Osteoblast (primary cell): Measurements from ENCODE around the gene UHRF2. TPM values are rescaled to one million over a fixed set of nuclear protein-coding genes. Genes with fewer than 3 reads are reported as not detected.

Experiments
- DNase-seq: peaks from one replicate; pipeline ENCODE4 v3.0.0; 2011; ENCODE audit warnings: low spot score, mixed read lengths; ENCODE audit not compliant: insufficient read length; ENCODE audit errors: missing footprints
- H2AFZ ChIP-seq: 2 replicates; pipeline ENCODE4 v1.6.0; 2011; ENCODE audit warnings: mild to moderate bottlenecking, low read length
- H3K27ac ChIP-seq: 2 replicates; pipeline ENCODE4 v1.5.1; 2011; ENCODE audit warnings: mild to moderate bottlenecking, low read depth, low read length, moderate library complexity
- H3K27me3 ChIP-seq: 2 replicates; pipeline ENCODE4 v1.6.0; 2012; ENCODE audit warnings: mild to moderate bottlenecking, control low read depth, inconsistent platforms, low read length, moderate library complexity; ENCODE audit not compliant: insufficient read depth
- H3K36me3 ChIP-seq: 2 replicates; pipeline ENCODE4 v1.5.1; 2011; ENCODE audit warnings: mild to moderate bottlenecking, low read length, control low read depth, moderate library complexity; ENCODE audit not compliant: insufficient read depth
- H3K4me1 ChIP-seq: 2 replicates; pipeline ENCODE4 v1.5.1; 2011; ENCODE audit warnings: mild to moderate bottlenecking, low read length, control low read depth, moderate library complexity; ENCODE audit not compliant: insufficient read depth
- H3K4me2 ChIP-seq: 2 replicates; pipeline ENCODE4 v1.6.0; 2011; ENCODE audit warnings: mild to moderate bottlenecking, low read length; ENCODE audit not compliant: insufficient read depth
- H3K4me3 ChIP-seq: fragments of 200-600 bp; sonication (generic); 3 replicates; pipeline ENCODE4 v1.5.1; 2012; ENCODE audit warnings: mild to moderate bottlenecking, low read length, inconsistent platforms; ENCODE audit not compliant: insufficient read depth
- H3K79me2 ChIP-seq: 2 replicates; pipeline ENCODE4 v1.6.0; 2012; ENCODE audit warnings: mild to moderate bottlenecking, low read length, control low read depth, inconsistent platforms; ENCODE audit not compliant: insufficient read depth
- H3K9me3 ChIP-seq: 2 replicates; pipeline ENCODE4 v1.5.1; 2011; ENCODE audit warnings: low read depth, low read length, control low read depth
- H4K20me1 ChIP-seq: 2 replicates; pipeline ENCODE4 v1.6.0; 2012; ENCODE audit warnings: mild to moderate bottlenecking, low read length, control low read depth; ENCODE audit not compliant: insufficient read depth
- CTCF ChIP-seq: IDR thresholded peaks from 2 replicates; pipeline ENCODE4 v1.5.1; 2011; ENCODE audit warnings: mild to moderate bottlenecking, low read depth, low read length, moderate library complexity; ENCODE audit errors: extremely low read depth
- small RNA-seq: library from RNA; depleted of rRNA; stranded (forward); fragments of <200 nt; gene quantifications from one replicate; pipeline ENCODE3, GENCODE V24; 2012
- total RNA-seq: library from RNA; depleted of rRNA; stranded (reverse); fragments of >200 nt; gene quantifications from 2 replicates; pipeline ENCODE4 v1.2.3, GENCODE V29; 2012

UHRF2 gene
- total RNA-seq, 1 donor, result 84.3 TPM

GRCh38 chr9:6552498-6553121 is 139.6 kb downstream of the UHRF2 start:
- DNase-seq, result peak; percentile 84
- H3K9me3 ChIP-seq, result no peaks in the 10 kb centered on the region
- no peaks in the 10 kb centered on the region for H4K20me1 ChIP-seq
- no peaks in the 10 kb centered on the region for H3K36me3 ChIP-seq
- H3K79me2 ChIP-seq, result no peaks in the 10 kb centered on the region
- peak overlapping the region; percentile 78 for H3K4me2 ChIP-seq
- TF ChIP-seq CTCF, result no peak
- peaks cover 19% of the 10 kb centered on the region for H3K4me1 ChIP-seq
- H2AFZ ChIP-seq, result peak overlapping the region; percentile 92
- peak overlapping the region; percentile 47 for H3K4me3 ChIP-seq
- H3K27me3 ChIP-seq, result no peaks in the 10 kb centered on the region
- peak overlapping the region; percentile 72 for H3K27ac ChIP-seq

DNA sequence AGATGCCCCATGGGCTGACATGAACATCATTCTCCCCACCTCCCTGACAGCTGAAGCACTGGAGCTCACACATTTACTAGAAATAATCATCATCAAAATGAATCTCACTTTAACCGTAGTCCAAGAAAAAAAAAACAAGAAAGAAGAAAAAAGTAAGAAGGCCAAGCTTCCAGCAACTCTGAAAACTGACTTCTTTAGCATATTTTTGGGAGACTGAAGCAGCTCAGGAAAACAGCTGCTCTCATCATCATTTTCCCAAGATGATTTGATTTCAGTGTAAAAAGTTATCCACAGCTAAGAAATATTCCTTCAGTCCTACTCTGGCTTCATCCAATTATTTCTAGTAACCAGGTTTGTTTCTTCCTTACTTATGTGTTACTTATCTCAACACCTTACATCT is 140.9 kb downstream of the UHRF2 start:
- Histone ChIP-seq H2AFZ (no peak overlapping the region), H3K4me1 (peaks cover 19% of the 10 kb centered on the region), H3K4me3 (no peak overlapping the region), H3K79me2 (no peaks in the 10 kb centered on the region), H3K27ac (no peak overlapping the region), H3K27me3 (no peaks in the 10 kb centered on the region), H4K20me1 (no peaks in the 10 kb centered on the region), H3K9me3 (no peaks in the 10 kb centered on the region), H3K36me3 (no peaks in the 10 kb centered on the region), H3K4me2 (no peak overlapping the region)
- TF ChIP-seq CTCF, result no peak
- DNase-seq, result no peak

Small RNA genes within 50 kb of the gene (small RNA-seq; reads per million reads assigned to genes)
- gene RN7SL25P, result not detected

Other genes starting within 250 kb of the UHRF2 start
- gene IL33, start 197.4 kb upstream of the UHRF2 start, total RNA-seq, result under 0.01 TPM in 1 of 2 replicates, not detected in the other
- not detected in 2 replicates for gene TPD52L3, start 84.8 kb upstream of the UHRF2 start, total RNA-seq
- 0.72 and 2.4 TPM in 2 replicates for gene GLDC, start 232.5 kb downstream of the UHRF2 start, total RNA-seq